Muscle of leg (tissue), 16 donors: ENCODE results near the gene SIN3B. TPM values are rescaled to one million over a fixed set of nuclear protein-coding genes. Genes with fewer than 3 reads are reported as not detected.

Source experiments
- DNase-seq: peaks from one replicate; pipeline ENCODE4 v3.0.0; 2013
- H3K27ac ChIP-seq: one replicate; pipeline ENCODE4 v1.5.1; 2013; ENCODE audit warnings: mild to moderate bottlenecking, low read length, control low read depth
- H3K27me3 ChIP-seq: one replicate; pipeline ENCODE4 v1.6.1; 2013; ENCODE audit warnings: low read length; ENCODE audit not compliant: control insufficient read depth, insufficient read depth
- H3K36me3 ChIP-seq: one replicate; pipeline ENCODE4 v1.6.1; 2013; ENCODE audit warnings: low read length; ENCODE audit not compliant: control insufficient read depth, insufficient read depth
- H3K4me1 ChIP-seq: one replicate; pipeline ENCODE4 v1.6.1; 2013; ENCODE audit warnings: low read length; ENCODE audit not compliant: control insufficient read depth, insufficient read depth
- H3K4me3 ChIP-seq: one replicate; pipeline ENCODE4 v1.5.1; 2013; ENCODE audit warnings: low read length, control low read depth
- H3K9me3 ChIP-seq: replicated peaks from 2 replicates; pipeline ENCODE4 v1.6.1; 2013; ENCODE audit warnings: low read depth, low read length; ENCODE audit not compliant: control insufficient read depth
- WGBS: methylation state at CpG from one replicate; pipeline ENCODE4 v1.1.5; 2013; ENCODE audit warnings: missing lambda C conversion rate; ENCODE audit not compliant: insufficient coverage; 5-methylcytosine and 5-hydroxymethylcytosine counted together
- long read RNA-seq, 11 donors: transcript quantifications; one replicate each; lab custom pipeline, GENCODE V29; 2026
- polyA plus RNA-seq, 8 donors: library from polyadenylated mRNA; unstranded; fragments of 120-200 nt; gene quantifications; one replicate each; pipeline versions ENCODE4 v1.2.1 to v1.2.3, GENCODE V29; 2013; ENCODE audit warnings: inconsistent platforms in 1 of 8, low replicate concordance in 1 of 8; ENCODE audit not compliant: insufficient read length in 8 of 8, insufficient read depth in 1 of 8
- total RNA-seq: library from RNA; stranded (reverse); fragments of 120-200 nt; gene quantifications from one replicate; pipeline ENCODE4 v1.2.4, GENCODE V29; 2013

SIN3B gene
- 15.0 TPM for total RNA-seq
- 10 to 100 TPM; 30.6 to 50.1 (median 40.9) TPM for polyA plus RNA-seq
- long read RNA-seq, donor 1, full-length matches to known transcripts, result 3 of 8 reads
- long read RNA-seq, donor 1, partial matches to known transcripts, result 5 of 8 reads
- long read RNA-seq, donor 1, other reads (novel, unspliced or antisense), result 0 of 8 reads
- long read RNA-seq, donor 2, result 0 reads
- long read RNA-seq, donor 3, full-length matches to known transcripts, result 5 of 14 reads
- long read RNA-seq, donor 3, partial matches to known transcripts, result 9 of 14 reads
- long read RNA-seq, donor 3, other reads (novel, unspliced or antisense), result 0 of 14 reads
- long read RNA-seq, donor 4, partial matches to known transcripts, result 0 of 6 reads
- long read RNA-seq, donor 4, other reads (novel, unspliced or antisense), result 0 of 6 reads
- long read RNA-seq, donor 5, full-length matches to known transcripts, result 6 of 20 reads
- long read RNA-seq, donor 5, partial matches to known transcripts, result 14 of 20 reads
- long read RNA-seq, donor 5, other reads (novel, unspliced or antisense), result 0 of 20 reads
- long read RNA-seq, donor 6, full-length matches to known transcripts, result 10 of 21 reads
- long read RNA-seq, donor 6, partial matches to known transcripts, result 11 of 21 reads
- long read RNA-seq, donor 6, other reads (novel, unspliced or antisense), result 0 of 21 reads
- long read RNA-seq, donor 7, full-length matches to known transcripts, result 6 of 6 reads
- long read RNA-seq, donor 7, partial matches to known transcripts, result 0 of 6 reads
- long read RNA-seq, donor 7, other reads (novel, unspliced or antisense), result 0 of 6 reads
- long read RNA-seq, donor 8, partial matches to known transcripts, result 10 of 11 reads
- long read RNA-seq, donor 8, other reads (novel, unspliced or antisense), result 0 of 11 reads
- long read RNA-seq, donor 9, full-length matches to known transcripts, result 4 of 4 reads
- long read RNA-seq, donor 9, partial matches to known transcripts, result 0 of 4 reads
- long read RNA-seq, donor 9, other reads (novel, unspliced or antisense), result 0 of 4 reads
- long read RNA-seq, donor 10, partial matches to known transcripts, result 0 of 7 reads
- long read RNA-seq, donor 10, other reads (novel, unspliced or antisense), result 0 of 7 reads
- long read RNA-seq, donor 11, result 0 reads

- H3K4me1 ChIP-seq, result peaks cover 27% of the 10 kb centered on the region
- H3K9me3 ChIP-seq, result no peaks in the 10 kb centered on the region
- under 1% methylated on average over 47 of the region's 63 CpGs for WGBS
- peak; percentile 95 for DNase-seq
- no peaks in the 10 kb centered on the region for H3K27me3 ChIP-seq
- peak within 1 kb of the TSS; percentile 86 for H3K4me3 ChIP-seq
- H3K36me3 ChIP-seq, result peaks cover 32% of the 10 kb centered on the region
- peak within 1 kb of the TSS; percentile 55 for H3K27ac ChIP-seq
Observed at GRCh38 chr19:16829010-16829821, at the start of gene SIN3B. Gene SIN3B (plus strand): TSS chr19:16829398. CDS start chr19:16829421, 23 bp downstream.

GRCh38 chr19:16779539-16780163 lies 49.5 kb upstream of the SIN3B start:
- H3K4me1 ChIP-seq, result no peaks in the 10 kb centered on the region
- 33% methylated on average over 2 of the region's 3 CpGs for WGBS

GRCh38 chr19:16782719-16783118 lies 46.5 kb upstream of the SIN3B start:
- no peak for DNase-seq
- Histone ChIP-seq H3K36me3 (no peaks in the 10 kb centered on the region), H3K4me1 (no peaks in the 10 kb centered on the region), H3K9me3 (no peaks in the 10 kb centered on the region), H3K27ac (no peak overlapping the region), H3K27me3 (no peaks in the 10 kb centered on the region), H3K4me3 (no peak overlapping the region)
- no CpG with 5 or more reads among the region's 1 CpG for WGBS

More at GRCh38 chr19:16779539-16780163, 49.5 kb upstream of the SIN3B start:
- Histone ChIP-seq H3K9me3 (no peaks in the 10 kb centered on the region), H3K4me3 (no peak overlapping the region), H3K36me3 (no peaks in the 10 kb centered on the region), H3K27ac (no peak overlapping the region), H3K27me3 (no peaks in the 10 kb centered on the region)
- DNase-seq, result no peak

GRCh38 chr19:16788479-16788878 lies 40.7 kb upstream of the SIN3B start:
- DNase-seq, result no peak
- H3K27me3 ChIP-seq, result no peaks in the 10 kb centered on the region
- WGBS, result no CpG with 5 or more reads among the region's 2 CpGs
- no peaks in the 10 kb centered on the region for H3K36me3 ChIP-seq
- peaks cover 13% of the 10 kb centered on the region for H3K9me3 ChIP-seq
- H3K27ac ChIP-seq, result no peak overlapping the region
- H3K4me1 ChIP-seq, result no peaks in the 10 kb centered on the region
- no peak overlapping the region for H3K4me3 ChIP-seq

- Histone ChIP-seq H3K9me3 (peaks cover 13% of the 10 kb centered on the region), H3K4me1 (no peaks in the 10 kb centered on the region), H3K36me3 (no peaks in the 10 kb centered on the region), H3K4me3 (no peak overlapping the region), H3K27ac (no peak overlapping the region), H3K27me3 (no peaks in the 10 kb centered on the region)
- DNase-seq, result no peak
- WGBS, result no CpG with 5 or more reads among the region's 1 CpG
Observed at GRCh38 chr19:16789238-16789637, 40.0 kb upstream of the SIN3B start.

GRCh38 chr19:16790051-16790450 lies 39.1 kb upstream of the SIN3B start:
- DNase-seq, result no peak
- H3K27me3 ChIP-seq, result no peaks in the 10 kb centered on the region
- H3K9me3 ChIP-seq, result peaks cover 13% of the 10 kb centered on the region
- H3K4me3 ChIP-seq, result no peak overlapping the region
- H3K4me1 ChIP-seq, result no peaks in the 10 kb centered on the region
- no CpG with 5 or more reads among the region's 1 CpG for WGBS
- no peak overlapping the region for H3K27ac ChIP-seq
- H3K36me3 ChIP-seq, result no peaks in the 10 kb centered on the region

GRCh38 chr19:16791942-16792341 lies 37.3 kb upstream of the SIN3B start:
- Histone ChIP-seq H3K4me1 (no peaks in the 10 kb centered on the region), H3K27ac (no peak overlapping the region), H3K27me3 (no peaks in the 10 kb centered on the region), H3K36me3 (no peaks in the 10 kb centered on the region), H3K9me3 (peaks cover 18% of the 10 kb centered on the region), H3K4me3 (no peak overlapping the region)
- no peak for DNase-seq
- WGBS, result 48% methylated on average over 7 of the region's 10 CpGs

GRCh38 chr19:16794456-16795441 lies 34.4 kb upstream of the SIN3B start:
- H3K27me3 ChIP-seq, result no peaks in the 10 kb centered on the region
- no peak for DNase-seq
- H3K4me3 ChIP-seq, result no peak overlapping the region
- H3K4me1 ChIP-seq, result no peaks in the 10 kb centered on the region
- peaks cover 9% of the 10 kb centered on the region for H3K9me3 ChIP-seq
- no peak overlapping the region for H3K27ac ChIP-seq
- 82% methylated on average over 12 of the region's 17 CpGs for WGBS
- no peaks in the 10 kb centered on the region for H3K36me3 ChIP-seq
